ENCODE data around the gene CT45A1. TPM values are rescaled to one million over a fixed set of nuclear protein-coding genes. Genes with fewer than 3 reads are reported as not detected.

CT45A1 gene
- total and polyA plus RNA-seq, 2 of the 8 experiments (the other 6 are each of a cell fraction or from before 2014, with no cell fraction given) = not detected

- H4K91ac ChIP-seq (replicated peaks; ENCODE audit: insufficient read length, low read length) = no peak overlapping the region
- ChIA-PET CTCF (ENCODE audit: partially characterized antibody) (no interaction called here), POLR2A (ENCODE audit: partially characterized antibody) (no interaction called here)
- TF ChIP-seq TCF12 (IDR thresholded peaks at IDR 0.05; ENCODE audit: low read depth, low read length) = no peak
- TF ChIP-seq RAD21 (IDR thresholded peaks at IDR 0.05 in 1 of 2, conservative IDR thresholded peaks at IDR 0.05 in 1 of 2; ENCODE audit: low read depth in 2 of 2, low read length in 2 of 2) = no peak
- TF ChIP-seq TEAD4 (IDR thresholded peaks at IDR 0.05; ENCODE audit: low read depth, low read length) = no peak
- no peak for TF ChIP-seq CEBPB (IDR thresholded peaks at IDR 0.05; ENCODE audit: low read depth, low read length)
- no peaks in the 10 kb centered on the region for H3K79me1 ChIP-seq (ENCODE audit: low read depth, low read length)
- H2AK5ac ChIP-seq (ENCODE audit: low read depth, low read length) = no peak overlapping the region
- no peak overlapping the region for H2BK20ac ChIP-seq (ENCODE audit: low read length)
- no peak overlapping the region for H2BK15ac ChIP-seq (ENCODE audit: low read length)
- no peak overlapping the region for H3K4me2 ChIP-seq (ENCODE audit: insufficient read depth in 1 of 2, low read depth in 2 of 2, low read length in 2 of 2)
- peaks cover 0 to 16% of the 10 kb centered on the region in 2 experiments; a peak in 2 of 4 replicates for H3K9me3 ChIP-seq (ENCODE audit: insufficient read depth in 2 of 2, low read depth in 1 of 2, low read length in 1 of 2)
- H3K9ac ChIP-seq (replicated peaks in 1 of 4; ENCODE audit: extremely low read depth in 1 of 4, low read depth in 3 of 4, low read length in 3 of 4) = no peak overlapping the region
- no peak overlapping the region for H3K4me3 ChIP-seq (ENCODE audit: extremely low read depth in 1 of 4, insufficient read depth in 2 of 4, low read depth in 3 of 4, low read length in 4 of 4)
- H3K23ac ChIP-seq (ENCODE audit: insufficient read length) = no peak overlapping the region
- no peak overlapping the region for H2AFZ ChIP-seq (ENCODE audit: low read length)
- H3K18ac ChIP-seq (ENCODE audit: extremely low read depth, low read length) = no peak overlapping the region
- no peak overlapping the region for H3K4ac ChIP-seq (replicated peaks; ENCODE audit: insufficient read length, low read depth, low read length)
- no peaks in the 10 kb centered on the region for H4K20me1 ChIP-seq (replicated peaks in 1 of 2; ENCODE audit: control insufficient read depth in 1 of 2, insufficient read depth in 2 of 2, low read length in 2 of 2)
- WGBS, 2 experiments (ENCODE audit: extremely low coverage in 1 of 2, insufficient coverage in 1 of 2, insufficient read length in 1 of 2, insufficient replicate concordance in 2 of 2, low coverage in 1 of 2, low lambda C conversion rate in 2 of 2, missing lambda C conversion rate in 1 of 2) = 65% methylated on average over 3 of the region's 4 CpGs; no CpG with 5 or more reads in 1 of the 2 experiments
- FAIRE-seq (no peak), DNase-seq (ENCODE audit: low read depth in 1 of 2, low spot score in 2 of 2) (no peak)
- no peak overlapping the region for H2BK12ac ChIP-seq (ENCODE audit: low read depth, low read length)
- no peaks in the 10 kb centered on the region for H3K79me2 ChIP-seq (ENCODE audit: control insufficient read depth in 1 of 2, insufficient read depth in 2 of 2, low read length in 2 of 2)
- no peak overlapping the region for H2BK120ac ChIP-seq (replicated peaks; ENCODE audit: low read depth, low read length)
- H3K36me3 ChIP-seq (ENCODE audit: control insufficient read depth in 2 of 4, insufficient read depth in 4 of 4, low read length in 3 of 4) = no peaks in the 10 kb centered on the region
- H3K56ac ChIP-seq (replicated peaks; ENCODE audit: insufficient read length, low read depth, low read length) = no peak overlapping the region
- H3K27me3 ChIP-seq (replicated peaks in 1 of 4; ENCODE audit: control insufficient read depth in 3 of 4, extremely low read depth in 1 of 4, insufficient read depth in 3 of 4, low read length in 3 of 4) = no peaks in the 10 kb centered on the region
- H2BK5ac ChIP-seq (ENCODE audit: low read depth, low read length) = no peak overlapping the region
- H3K4me1 ChIP-seq (replicated peaks in 1 of 4; ENCODE audit: control insufficient read depth in 3 of 4, insufficient read depth in 4 of 4, low read length in 3 of 4) = no peaks in the 10 kb centered on the region
- no peaks in the 10 kb centered on the region for H3K23me2 ChIP-seq (ENCODE audit: low read depth, low read length)
- H4K8ac ChIP-seq (ENCODE audit: extremely low read depth, insufficient read depth, low read length) = no peak overlapping the region
- no peak overlapping the region for H3K27ac ChIP-seq (ENCODE audit: low read depth, low read length)
- H3K14ac ChIP-seq (ENCODE audit: insufficient read length) = no peak overlapping the region
- H4K5ac ChIP-seq (ENCODE audit: insufficient read length, low read depth, low read length) = no peak overlapping the region
These were observed 24.1 kb downstream of the CT45A1 start for GRCh38 chrX:135737366-135738071.

Measured in H1 (cell line).